ENCODE results near the gene ZER1.

ZER1 gene

GRCh38 chr9:128689293-128689774 lies 82.4 kb downstream of the ZER1 start:
- DNase-seq: peak; percentile 63

GRCh38 chr9:128688501-128689292 lies 83.0 kb downstream of the ZER1 start, which contains the start of gene SET:
TSS of gene SET (plus strand) at chr9:128689222. CDS start at chr9:128689583, 361 bp downstream.
- peak; percentile 93 for DNase-seq

- no peak for DNase-seq
Measured at GRCh38 chr9:128687453-128687852, 84.3 kb downstream of the ZER1 start.

GRCh38 chr9:128685636-128686489 lies 85.9 kb downstream of the ZER1 start:
- DNase-seq: peak; percentile 54

GRCh38 chr9:128684325-128685199 lies 87.2 kb downstream of the ZER1 start:
- DNase-seq: peak; percentile 78

GRCh38 chr9:128684065-128684324 lies 87.7 kb downstream of the ZER1 start:
- DNase-seq: no peak

GRCh38 chr9:128683340-128684064 lies 88.2 kb downstream of the ZER1 start:
- DNase-seq: peak; percentile 28

All from activated naive CD4-positive, alpha-beta T cell treated with Interleukin-2 at 50 U/mL for 16 hours (primary cell).